PC-9 (cell line): ENCODE results near the gene TTC23. TPM values are rescaled to one million over a fixed set of nuclear protein-coding genes. Genes with fewer than 3 reads are reported as not detected.

Source experiments
- BruUV-seq: library from RNA; stranded (reverse); fragments of 400-500 nt; replicated peaks from 2 replicates; lab custom pipeline; 2021; lab: Mats Ljungman, UMichigan
- CTCF ChIA-PET: fragments of 300-600 bp; sonication (Branson Sonifier 250); formaldehyde crosslinking; loops from one replicate; lab custom pipeline; 2022; ENCODE audit warnings: antibody characterized with exemption; lab: Charles Lee
- POLR2A ChIA-PET: fragments of 300-600 bp; sonication (Branson Sonifier 250); formaldehyde crosslinking; loops from one replicate; lab custom pipeline; 2022; ENCODE audit warnings: antibody characterized with exemption; ENCODE audit not compliant: unreplicated experiment; lab: Charles Lee
- DNase-seq, 2 experiments: peaks; one replicate each; pipeline versions ENCODE4 v3.0.0 to v3.0.0-alpha.2; 2015 to 2022; ENCODE audit warnings: mixed read lengths in 1 of 2
- H2AFZ ChIP-seq: fragments of 200-600 bp; sonication (generic); 2 replicates; pipeline ENCODE4 v1.8.1; 2017; ENCODE audit warnings: antibody characterized with exemption
- H3F3A ChIP-seq: fragments of 200-600 bp; sonication (generic); 2 replicates; pipeline ENCODE4 v1.8.1; 2017; ENCODE audit warnings: antibody characterized with exemption, mild to moderate bottlenecking, low read depth; ENCODE audit not compliant: insufficient read depth
- H3K27ac ChIP-seq: fragments of 200-600 bp; sonication (generic); 2 replicates; pipeline ENCODE4 v1.6.1; 2016; ENCODE audit warnings: mixed run types
- H3K27me3 ChIP-seq: fragments of 200-600 bp; sonication (generic); 2 replicates; pipeline ENCODE4 v1.6.1; 2016; ENCODE audit warnings: low read depth, mixed run types; ENCODE audit not compliant: insufficient read depth
- H3K36me3 ChIP-seq: fragments of 200-600 bp; sonication (generic); 2 replicates; pipeline ENCODE4 v1.6.1; 2016; ENCODE audit warnings: low read depth, mixed run types
- H3K4me1 ChIP-seq: fragments of 200-600 bp; sonication (generic); replicated peaks from 2 replicates; pipeline ENCODE4 v1.6.1; 2016; ENCODE audit warnings: mixed run types; ENCODE audit not compliant: insufficient read depth
- H3K4me2 ChIP-seq: fragments of 200-600 bp; sonication (generic); 2 replicates; pipeline ENCODE4 v1.6.1; 2017; ENCODE audit warnings: mixed run types
- H3K4me3 ChIP-seq: fragments of 200-600 bp; sonication (generic); 2 replicates; pipeline ENCODE4 v1.6.1; 2016; ENCODE audit warnings: mixed run types
- H3K79me2 ChIP-seq: fragments of 200-600 bp; sonication (generic); 2 replicates; pipeline ENCODE4 v1.6.1; 2017; ENCODE audit warnings: low read depth, mixed run types
- H3K9me2 ChIP-seq: fragments of 200-600 bp; sonication (generic); 2 replicates; pipeline ENCODE4 v1.8.1; 2017; ENCODE audit warnings: mild to moderate bottlenecking; ENCODE audit not compliant: insufficient read depth
- H3K9me3 ChIP-seq: fragments of 200-600 bp; sonication (generic); 2 replicates; pipeline ENCODE4 v1.8.1; 2016; ENCODE audit warnings: low read depth; ENCODE audit not compliant: insufficient read depth
- H4K20me1 ChIP-seq: fragments of 200-600 bp; sonication (generic); 2 replicates; pipeline ENCODE4 v1.8.1; 2017; ENCODE audit not compliant: insufficient read depth
- CTCF ChIP-seq: fragments of 200-600 bp; sonication (generic); conservative IDR thresholded peaks from 2 replicates; pipeline ENCODE4 v1.6.1; 2017; ENCODE audit warnings: mixed run types, antibody characterized with exemption, mild to moderate bottlenecking, moderate library complexity
- EZH2 ChIP-seq: fragments of 200-600 bp; sonication (generic); IDR thresholded peaks from 2 replicates; pipeline ENCODE4 v1.8.0; 2017; ENCODE audit warnings: antibody characterized with exemption, low read depth
- intact Hi-C: fragments of 100-400 bp; cut with micrococcal nuclease; formaldehyde crosslinking; loops from one replicate; pipeline ENCODE4 v1.10.0; 2022; ENCODE audit not compliant: unreplicated experiment
- total RNA-seq: library from RNA; stranded (reverse); gene quantifications from 2 replicates; pipeline ENCODE4 v1.2.3, GENCODE V29; 2021

The TTC23 gene
- total RNA-seq, 1 experiment from 2014 or later: 18.4 TPM

GRCh38 chr15:99228120-99228770, 21.1 kb downstream of the TTC23 start:
- H3F3A ChIP-seq: no peaks in the 10 kb centered on the region
- no TSS peak for BruUV-seq
- POLR2A ChIA-PET: no interaction called here

GRCh38 chr15:99226802-99227201, 22.6 kb downstream of the TTC23 start:
- POLR2A ChIA-PET: no interaction called here
- peaks cover 4% of the 10 kb centered on the region; the same call in 1 of the 2 replicates for H3K36me3 ChIP-seq
- H3K4me2 ChIP-seq: no peak overlapping the region
- TF ChIP-seq CTCF (no peak), EZH2 (no peak)
- H3K4me3 ChIP-seq: no peak overlapping the region
- H3K9me2 ChIP-seq: no peaks in the 10 kb centered on the region; the same call in 1 of the 2 replicates
- no peak for DNase-seq
- H3K4me1 ChIP-seq: no peaks in the 10 kb centered on the region
- no peaks in the 10 kb centered on the region for H3F3A ChIP-seq
- H3K79me2 ChIP-seq: no peaks in the 10 kb centered on the region
- H4K20me1 ChIP-seq: no peaks in the 10 kb centered on the region
- no peaks in the 10 kb centered on the region for H3K9me3 ChIP-seq
- H2AFZ ChIP-seq: no peak overlapping the region
- BruUV-seq: no TSS peak
- no peak overlapping the region for H3K27ac ChIP-seq
- intact Hi-C loops: no loop called here
- CTCF ChIA-PET: no interaction called here
- no peaks in the 10 kb centered on the region for H3K27me3 ChIP-seq

More at GRCh38 chr15:99228120-99228770, 21.1 kb downstream of the TTC23 start:
- H4K20me1 ChIP-seq: no peaks in the 10 kb centered on the region
- no peak overlapping the region for H3K27ac ChIP-seq
- no peak for DNase-seq
- CTCF ChIA-PET: no interaction called here
- peaks cover 4% of the 10 kb centered on the region; the same call in 1 of the 2 replicates for H3K36me3 ChIP-seq
- H3K27me3 ChIP-seq: no peaks in the 10 kb centered on the region
- H3K9me3 ChIP-seq: no peaks in the 10 kb centered on the region
- H2AFZ ChIP-seq: no peak overlapping the region
- no peaks in the 10 kb centered on the region for H3K4me1 ChIP-seq
- H3K4me2 ChIP-seq: no peak overlapping the region
- intact Hi-C loops: no loop called here
- TF ChIP-seq EZH2 (no peak), CTCF (no peak)
- H3K9me2 ChIP-seq: no peaks in the 10 kb centered on the region; the same call in 1 of the 2 replicates
- H3K4me3 ChIP-seq: no peak overlapping the region
- no peaks in the 10 kb centered on the region; the same call in 1 of the 2 replicates for H3K79me2 ChIP-seq

- Histone ChIP-seq H2AFZ (no peak overlapping the region), H3K27ac (no peak overlapping the region), H3K4me3 (no peak overlapping the region), H3F3A (no peaks in the 10 kb centered on the region), H3K4me2 (no peak overlapping the region), H3K4me1 (no peaks in the 10 kb centered on the region), H3K9me2 (no peaks in the 10 kb centered on the region; the same call in 1 of the 2 replicates), H3K36me3 (peaks cover 4% of the 10 kb centered on the region; the same call in 1 of the 2 replicates), H3K79me2 (no peaks in the 10 kb centered on the region), H4K20me1 (no peaks in the 10 kb centered on the region), H3K9me3 (no peaks in the 10 kb centered on the region), H3K27me3 (no peaks in the 10 kb centered on the region)
- ChIA-PET POLR2A (no interaction called here), CTCF (no interaction called here)
- intact Hi-C loops: no loop called here
- BruUV-seq: no TSS peak
- TF ChIP-seq CTCF (no peak), EZH2 (no peak)
- no peak for DNase-seq
Observed at GRCh38 chr15:99224372-99225214, 24.8 kb downstream of the TTC23 start.
